ENCODE data around the gene LARP1. TPM values are rescaled to one million over a fixed set of nuclear protein-coding genes. Genes with fewer than 3 reads are reported as not detected.

Gene LARP1
- total and polyA plus RNA-seq, 2 donors (not counting 1 experiment from before 2014, with no cell fraction given), result 59.6 to 150 TPM

GRCh38 chr5:154830219-154830595 is 75.0 kb downstream of the LARP1 start:
- Histone ChIP-seq H2AFZ (ENCODE audit: insufficient read depth, low read depth, low read length, poor library complexity, severe bottlenecking) (no peak overlapping the region), H3K4me2 (replicated peaks; ENCODE audit: low read depth, low read length, poor library complexity, severe bottlenecking) (no peak overlapping the region), H3K9me3 (ENCODE audit: control extremely low read depth in 1 of 3, control insufficient read depth in 2 of 3, insufficient read depth in 1 of 3, low read length in 2 of 3) (no peaks in the 10 kb centered on the region), H3K36me3 (replicated peaks in 1 of 2; ENCODE audit: control extremely low read depth in 1 of 2, control insufficient read depth in 1 of 2, extremely low read depth in 1 of 2, insufficient read depth in 2 of 2, low read length in 1 of 2) (no peaks in the 10 kb centered on the region), H3K4me3 (ENCODE audit: control extremely low read depth in 1 of 5, extremely low read depth in 1 of 5, insufficient read depth in 1 of 5, low read depth in 2 of 5, low read length in 4 of 5) (no peak overlapping the region), H3K79me2 (ENCODE audit: control insufficient read depth, insufficient read depth, low read length) (no peaks in the 10 kb centered on the region), H3K9ac (ENCODE audit: low read length) (no peak overlapping the region), H4K20me1 (ENCODE audit: control insufficient read depth, insufficient read depth, low read length, poor library complexity, severe bottlenecking) (no peaks in the 10 kb centered on the region), H3K4me1 (ENCODE audit: control insufficient read depth in 2 of 2, insufficient read depth in 2 of 2, low read length in 2 of 2) (peaks cover 0 to 16% of the 10 kb centered on the region in 2 donors), H3K27me3 (replicated peaks in 1 of 4; ENCODE audit: control extremely low read depth in 1 of 4, control insufficient read depth in 3 of 4, insufficient read depth in 4 of 4, low read length in 3 of 4) (no peaks in the 10 kb centered on the region), H3K27ac (ENCODE audit: low read length in 2 of 2) (no peak overlapping the region)
- POLR2A ChIA-PET, result interaction anchor here (1.2 kb wide), 1 partner anchor 8 kb away, joined by 3 read pairs; no protein-coding TSS in a partner anchor
- intact Hi-C loops (cut with micrococcal nuclease), result no loop called here
- no peak for DNase-seq
- TF ChIP-seq EZH2 (IDR thresholded peaks at IDR 0.05; ENCODE audit: borderline replicate concordance, insufficient read depth, low read depth, low read length, poor library complexity, severe bottlenecking), result no peak
- TF ChIP-seq CTCF (IDR thresholded peaks at IDR 0.05), result no peak
- ATAC-seq (ENCODE audit: low read depth), result no peak
- no peaks in the 10 kb centered on the region for H3K27me3 Mint-ChIP-seq
- H3K9me3 Mint-ChIP-seq (ENCODE audit: insufficient read depth), result no peaks in the 10 kb centered on the region
- no peak overlapping the region for H3K27ac Mint-ChIP-seq
- peaks cover 14% of the 10 kb centered on the region for H3K4me1 Mint-ChIP-seq
- CTCF ChIA-PET, result interaction anchor here (0.6 kb wide), 1 partner anchor 12 kb away, joined by 4 read pairs; no protein-coding TSS in a partner anchor
- 93% methylated on average over 6 of the region's 7 CpGs for WGBS (ENCODE audit: insufficient coverage)
- H3K4me3 Mint-ChIP-seq, result no peak overlapping the region

- H2AFZ ChIP-seq (ENCODE audit: insufficient read depth, low read depth, low read length, poor library complexity, severe bottlenecking), result no peak overlapping the region
- H3K4me1 Mint-ChIP-seq, result peaks cover 14% of the 10 kb centered on the region
These were observed 75.4 kb downstream of the LARP1 start for GRCh38 chr5:154830596-154830995.

More at GRCh38 chr5:154830596-154830995, 75.4 kb downstream of the LARP1 start:
- Mint-ChIP-seq H3K27ac (no peak overlapping the region), H3K4me3 (no peak overlapping the region), H3K27me3 (no peaks in the 10 kb centered on the region), H3K9me3 (ENCODE audit: insufficient read depth) (no peaks in the 10 kb centered on the region)
- 91% methylated on average over 4 of the region's 4 CpGs for WGBS (ENCODE audit: insufficient coverage)
- Histone ChIP-seq H3K79me2 (ENCODE audit: control insufficient read depth, insufficient read depth, low read length) (no peaks in the 10 kb centered on the region), H3K27me3 (replicated peaks in 1 of 4; ENCODE audit: control extremely low read depth in 1 of 4, control insufficient read depth in 3 of 4, insufficient read depth in 4 of 4, low read length in 3 of 4) (no peaks in the 10 kb centered on the region), H3K36me3 (replicated peaks in 1 of 2; ENCODE audit: control extremely low read depth in 1 of 2, control insufficient read depth in 1 of 2, extremely low read depth in 1 of 2, insufficient read depth in 2 of 2, low read length in 1 of 2) (no peaks in the 10 kb centered on the region), H4K20me1 (ENCODE audit: control insufficient read depth, insufficient read depth, low read length, poor library complexity, severe bottlenecking) (no peaks in the 10 kb centered on the region), H3K4me3 (ENCODE audit: control extremely low read depth in 1 of 5, extremely low read depth in 1 of 5, insufficient read depth in 1 of 5, low read depth in 2 of 5, low read length in 4 of 5) (no peak overlapping the region), H3K9me3 (ENCODE audit: control extremely low read depth in 1 of 3, control insufficient read depth in 2 of 3, insufficient read depth in 1 of 3, low read length in 2 of 3) (no peaks in the 10 kb centered on the region), H3K27ac (ENCODE audit: low read length in 2 of 2) (no peak overlapping the region), H3K4me2 (replicated peaks; ENCODE audit: low read depth, low read length, poor library complexity, severe bottlenecking) (no peak overlapping the region), H3K9ac (ENCODE audit: low read length) (no peak overlapping the region), H3K4me1 (ENCODE audit: control insufficient read depth in 2 of 2, insufficient read depth in 2 of 2, low read length in 2 of 2) (peaks cover 0 to 16% of the 10 kb centered on the region in 2 donors)
- DNase-seq, result no peak
- intact Hi-C loops (cut with micrococcal nuclease), result no loop called here
- CTCF ChIA-PET, result interaction anchor here (0.6 kb wide), 1 partner anchor 12 kb away, joined by 4 read pairs; no protein-coding TSS in a partner anchor
- POLR2A ChIA-PET, result no interaction called here
- no peak for ATAC-seq (ENCODE audit: low read depth)
- TF ChIP-seq EZH2 (IDR thresholded peaks at IDR 0.05; ENCODE audit: borderline replicate concordance, insufficient read depth, low read depth, low read length, poor library complexity, severe bottlenecking) (no peak), CTCF (IDR thresholded peaks at IDR 0.05) (no peak)
